Measurements from ENCODE around the gene NIPSNAP2.

The NIPSNAP2 gene

GRCh38 chr7:55992346-55992745 lies 28.0 kb downstream of the NIPSNAP2 start:
- TF ChIP-seq FOXP2 (optimal IDR thresholded peaks at IDR 0.05; ENCODE audit: borderline replicate concordance, extremely low read depth, extremely low read length, insufficient read depth) (no peak), SIN3A (IDR thresholded peaks at IDR 0.05; ENCODE audit: borderline replicate concordance, insufficient read depth, low read length) (no peak), TAF1 (IDR thresholded peaks at IDR 0.05; ENCODE audit: borderline replicate concordance, insufficient read depth, low read length) (no peak), REST (IDR thresholded peaks at IDR 0.05; ENCODE audit: insufficient read depth in 1 of 2, low read depth in 2 of 2, low read length in 2 of 2) (no peak), POLR2AphosphoS5 (IDR thresholded peaks at IDR 0.05; ENCODE audit: low read depth, low read length) (no peak)

- no peak for TF ChIP-seq TAF1 (IDR thresholded peaks at IDR 0.05; ENCODE audit: borderline replicate concordance, insufficient read depth, low read length)
Measured at GRCh38 chr7:55996856-55997500, 32.6 kb downstream of the NIPSNAP2 start.

GRCh38 chr7:56003749-56004148 lies 39.4 kb downstream of the NIPSNAP2 start:
- TF ChIP-seq REST (IDR thresholded peaks at IDR 0.05; ENCODE audit: insufficient read depth in 1 of 2, low read depth in 2 of 2, low read length in 2 of 2) (no peak), POLR2AphosphoS5 (IDR thresholded peaks at IDR 0.05; ENCODE audit: low read depth, low read length) (no peak), FOXP2 (optimal IDR thresholded peaks at IDR 0.05; ENCODE audit: borderline replicate concordance, extremely low read depth, extremely low read length, insufficient read depth) (no peak), SIN3A (IDR thresholded peaks at IDR 0.05; ENCODE audit: borderline replicate concordance, insufficient read depth, low read length) (no peak), TAF1 (IDR thresholded peaks at IDR 0.05; ENCODE audit: borderline replicate concordance, insufficient read depth, low read length) (no peak)

- TF ChIP-seq FOXP2 (optimal IDR thresholded peaks at IDR 0.05; ENCODE audit: borderline replicate concordance, extremely low read depth, extremely low read length, insufficient read depth): no peak
- no peak for TF ChIP-seq SIN3A (IDR thresholded peaks at IDR 0.05; ENCODE audit: borderline replicate concordance, insufficient read depth, low read length)
- no peak for TF ChIP-seq POLR2AphosphoS5 (IDR thresholded peaks at IDR 0.05; ENCODE audit: low read depth, low read length)
- TF ChIP-seq TAF1 (IDR thresholded peaks at IDR 0.05; ENCODE audit: borderline replicate concordance, insufficient read depth, low read length): no peak
Measured at GRCh38 chr7:56007167-56007652, 42.8 kb downstream of the NIPSNAP2 start.

GRCh38 chr7:56007891-56008290 lies 43.5 kb downstream of the NIPSNAP2 start:
- TF ChIP-seq POLR2AphosphoS5 (IDR thresholded peaks at IDR 0.05; ENCODE audit: low read depth, low read length) (no peak), SIN3A (IDR thresholded peaks at IDR 0.05; ENCODE audit: borderline replicate concordance, insufficient read depth, low read length) (no peak), REST (IDR thresholded peaks at IDR 0.05; ENCODE audit: insufficient read depth in 1 of 2, low read depth in 2 of 2, low read length in 2 of 2) (no peak), FOXP2 (optimal IDR thresholded peaks at IDR 0.05; ENCODE audit: borderline replicate concordance, extremely low read depth, extremely low read length, insufficient read depth) (no peak), TAF1 (IDR thresholded peaks at IDR 0.05; ENCODE audit: borderline replicate concordance, insufficient read depth, low read length) (no peak)

GRCh38 chr7:56009695-56010094 lies 45.3 kb downstream of the NIPSNAP2 start:
- TF ChIP-seq TAF1 (IDR thresholded peaks at IDR 0.05; ENCODE audit: borderline replicate concordance, insufficient read depth, low read length) (no peak), REST (IDR thresholded peaks at IDR 0.05; ENCODE audit: insufficient read depth in 1 of 2, low read depth in 2 of 2, low read length in 2 of 2) (no peak), FOXP2 (optimal IDR thresholded peaks at IDR 0.05; ENCODE audit: borderline replicate concordance, extremely low read depth, extremely low read length, insufficient read depth) (no peak), POLR2AphosphoS5 (IDR thresholded peaks at IDR 0.05; ENCODE audit: low read depth, low read length) (no peak), SIN3A (IDR thresholded peaks at IDR 0.05; ENCODE audit: borderline replicate concordance, insufficient read depth, low read length) (no peak)

Measured in PFSK-1 (cell line).